Uterus (tissue), 4 donors: ENCODE results near the gene CDK9. TPM values are rescaled to one million over a fixed set of nuclear protein-coding genes. Genes with fewer than 3 reads are reported as not detected.

Source experiments
- DNase-seq, 2 donors: peaks; one replicate each; pipeline ENCODE4 v3.0.0-alpha.2; 2019 to 2020
- H3K27ac ChIP-seq, 2 donors: fragments of 200-600 bp; sonication (generic); 1 replicate in 1 of 2; 2 replicates in 1 of 2; pipeline ENCODE4 v1.5.1; 2016 to 2018
- H3K27me3 ChIP-seq, 2 donors: fragments of 200-600 bp; sonication (generic); one replicate each; pipeline ENCODE4 v1.5.1; 2018 to 2019; ENCODE audit warnings: control low read depth in 1 of 2
- H3K36me3 ChIP-seq, 2 donors: fragments of 200-600 bp; sonication (generic); one replicate each; pipeline ENCODE4 v1.5.1; 2019; ENCODE audit warnings: control low read depth in 1 of 2
- H3K4me1 ChIP-seq, 2 donors: fragments of 200-600 bp; sonication (generic); one replicate each; pipeline ENCODE4 v1.5.1; 2018 to 2019; ENCODE audit warnings: control low read depth in 1 of 2
- H3K4me3 ChIP-seq, 2 donors: fragments of 200-600 bp; sonication (generic); 1 replicate in 1 of 2; 2 replicates in 1 of 2; pipeline ENCODE4 v1.5.1; 2018 to 2019; ENCODE audit warnings: mild to moderate bottlenecking in 1 of 2
- H3K9me3 ChIP-seq, 2 donors: fragments of 200-600 bp; sonication (generic); one replicate each; pipeline ENCODE4 v1.5.1; 2019; ENCODE audit warnings: control low read depth in 1 of 2
- CTCF ChIP-seq, 4 experiments: fragments of 200-600 bp in 2 of 4; fragments of 450-650 bp in 2 of 4; sonication (generic) in 2 of 4; IDR thresholded peaks; one replicate each; pipeline ENCODE4 v1.5.1; 2016 to 2019; ENCODE audit warnings: antibody characterized with exemption in 4 of 4, mild to moderate bottlenecking in 2 of 4, moderate library complexity in 1 of 4
- POLR2A ChIP-seq, 2 donors: fragments of 450-650 bp; IDR thresholded peaks; one replicate each; pipeline ENCODE4 v1.6.1; 2016; ENCODE audit warnings: antibody characterized with exemption in 2 of 2, mild to moderate bottlenecking in 1 of 2, moderate library complexity in 1 of 2
- intact Hi-C: fragments of 100-400 bp; cut with DNase I; formaldehyde crosslinking; loops from one replicate; pipeline ENCODE4 v1.15.1; 2023; ENCODE audit warnings: low total_unique reads
- total RNA-seq, 4 donors: library from RNA; depleted of rRNA in 3 of 4; stranded (reverse); fragments of >200 nt in 3 of 4; gene quantifications; one replicate each; pipeline versions ENCODE4 v1.1.0 to v1.2.4, GENCODE V29; 2014 to 2023
- donor health status: DM: yes; HTN: yes; CAD: no.

CDK9 gene
- total RNA-seq, 4 donors from 2014 or later, result 30.0 to 175 (median 77.4) TPM

GRCh38 chr9:127785023-127785932 is 556 bp upstream of the CDK9 start:
- no peaks in the 10 kb centered on the region for H3K9me3 ChIP-seq
- DNase-seq, result peak; percentile 89 to 92
- TF ChIP-seq CTCF (IDR thresholded peaks at IDR 0.05), result peak; percentile 89 to 97 (median 93)
- TF ChIP-seq POLR2A (IDR thresholded peaks at IDR 0.05), result no peak
- H3K4me3 ChIP-seq, result peak overlapping the region; percentile 89 to 93
- H3K4me1 ChIP-seq, result peaks cover 0 to 11% of the 10 kb centered on the region in 2 donors
- intact Hi-C loops, result no loop called here
- peak overlapping the region; percentile 96 to 99 for H3K27ac ChIP-seq
- no peaks in the 10 kb centered on the region for H3K36me3 ChIP-seq
- no peaks in the 10 kb centered on the region for H3K27me3 ChIP-seq

GRCh38 chr9:127786773-127787104 is 905 bp downstream of the CDK9 start:
- Histone ChIP-seq H3K4me3 (peak overlapping the region; percentile 89 to 93), H3K9me3 (no peaks in the 10 kb centered on the region), H3K4me1 (peaks cover 0 to 11% of the 10 kb centered on the region in 2 donors), H3K27me3 (no peaks in the 10 kb centered on the region), H3K27ac (peak overlapping the region; percentile 96 to 99), H3K36me3 (no peaks in the 10 kb centered on the region)
- TF ChIP-seq POLR2A (IDR thresholded peaks at IDR 0.05), result no peak
- peak in 3 of 4 experiments; percentile 13 to 28 (median 24) for TF ChIP-seq CTCF (IDR thresholded peaks at IDR 0.05)
- DNase-seq, result no peak
- intact Hi-C loops, result no loop called here

GRCh38 chr9:127788337-127789011 is 2.6 kb downstream of the CDK9 start:
- no peaks in the 10 kb centered on the region for H3K27me3 ChIP-seq
- H3K4me3 ChIP-seq, result no peak overlapping the region
- intact Hi-C loops, result no loop called here
- no peaks in the 10 kb centered on the region for H3K36me3 ChIP-seq
- no peak for DNase-seq
- H3K27ac ChIP-seq, result no peak overlapping the region
- no peaks in the 10 kb centered on the region for H3K9me3 ChIP-seq
- H3K4me1 ChIP-seq, result peaks cover 0 to 11% of the 10 kb centered on the region in 2 donors
- TF ChIP-seq POLR2A (IDR thresholded peaks at IDR 0.05), result no peak
- TF ChIP-seq CTCF (IDR thresholded peaks at IDR 0.05), result no peak

- H3K27ac ChIP-seq, result no peak overlapping the region
- H3K4me1 ChIP-seq, result peaks cover 0 to 14% of the 10 kb centered on the region in 2 donors
- no peaks in the 10 kb centered on the region for H3K36me3 ChIP-seq
- H3K27me3 ChIP-seq, result no peaks in the 10 kb centered on the region
- no peak for DNase-seq
- H3K9me3 ChIP-seq, result no peaks in the 10 kb centered on the region
- H3K4me3 ChIP-seq, result no peak overlapping the region
- no peak for TF ChIP-seq CTCF (IDR thresholded peaks at IDR 0.05)
- intact Hi-C loops, result no loop called here
Measured at GRCh38 chr9:127789179-127789578, 3.3 kb downstream of the CDK9 start.
